BLaER1 treated with 17β-estradiol and CSF1 and Interleukin-3, amounts not matched to agents 10 nM and 100 nM (cell line): ENCODE results near the gene ADGRL3.

ENCODE experiments used
- H3K27ac ChIP-seq, 11 experiments: shearing (Covaris generic); formaldehyde crosslinking; 2 replicates each; pipeline ENCODE4 v1.8.1; 2022
- H3K27me3 ChIP-seq, 11 experiments: shearing (Covaris generic); formaldehyde crosslinking; 2 replicates each; pipeline ENCODE4 v1.8.1; 2022
- H3K36me3 ChIP-seq, 11 experiments: shearing (Covaris generic); formaldehyde crosslinking; 2 replicates each; pipeline ENCODE4 v1.8.1; 2022
- H3K4me1 ChIP-seq, 10 experiments: shearing (Covaris generic); formaldehyde crosslinking; 2 replicates each; pipeline ENCODE4 v1.8.1; 2022
- H3K4me2 ChIP-seq, 11 experiments: shearing (Covaris generic); formaldehyde crosslinking; 2 replicates each; pipeline ENCODE4 v1.8.1; 2022
- H3K4me3 ChIP-seq, 10 experiments: shearing (Covaris generic); formaldehyde crosslinking; 2 replicates each; pipeline ENCODE4 v1.8.1; 2022
- H3K9ac ChIP-seq, 11 experiments: shearing (Covaris generic); formaldehyde crosslinking; 2 replicates each; pipeline ENCODE4 v1.8.1; 2022
- H3K9me3 ChIP-seq, 11 experiments: shearing (Covaris generic); formaldehyde crosslinking; replicated peaks in 1 of 11; 2 replicates each; pipeline ENCODE4 v1.8.1; 2022
- H4K20me1 ChIP-seq, 11 experiments: shearing (Covaris generic); formaldehyde crosslinking; 2 replicates each; pipeline ENCODE4 v1.8.1; 2022
- Cebpa-rat ChIP-seq, 11 experiments: shearing (Covaris generic); IDR thresholded peaks; 2 replicates each; pipeline ENCODE4 v1.8.1; 2022

ADGRL3 gene

GRCh38 chr4:62058571-62058970 lies 858.4 kb downstream of the ADGRL3 start:
- H3K27ac ChIP-seq, result no peak overlapping the region

GRCh38 chr4:62070291-62070852 lies 870.2 kb downstream of the ADGRL3 start:
- H3K36me3 ChIP-seq, result no peaks in the 10 kb centered on the region
- H3K9ac ChIP-seq, result no peak overlapping the region
- no peaks in the 10 kb centered on the region for H3K27me3 ChIP-seq
- no peak overlapping the region for H3K4me3 ChIP-seq
- H3K27ac ChIP-seq, result no peak overlapping the region
- TF ChIP-seq Cebpa-rat (IDR thresholded peaks at IDR 0.05), result no peak
- no peaks in the 10 kb centered on the region for H4K20me1 ChIP-seq
- no peak overlapping the region for H3K4me2 ChIP-seq
- H3K9me3 ChIP-seq, result no peaks in the 10 kb centered on the region
- H3K4me1 ChIP-seq, result no peaks in the 10 kb centered on the region

More at GRCh38 chr4:62058571-62058970, 858.4 kb downstream of the ADGRL3 start:
- no peak for TF ChIP-seq Cebpa-rat (IDR thresholded peaks at IDR 0.05)
- Histone ChIP-seq H3K9ac (no peak overlapping the region), H3K9me3 (no peaks in the 10 kb centered on the region), H3K27me3 (no peaks in the 10 kb centered on the region), H3K4me2 (no peak overlapping the region), H4K20me1 (no peaks in the 10 kb centered on the region), H3K36me3 (no peaks in the 10 kb centered on the region), H3K4me3 (no peak overlapping the region), H3K4me1 (no peaks in the 10 kb centered on the region)

GRCh38 chr4:62075089-62075488 lies 875.0 kb downstream of the ADGRL3 start:
- Histone ChIP-seq H3K4me1 (no peaks in the 10 kb centered on the region), H3K9ac (no peak overlapping the region), H3K27me3 (no peaks in the 10 kb centered on the region), H3K4me3 (no peak overlapping the region), H4K20me1 (no peaks in the 10 kb centered on the region), H3K4me2 (no peak overlapping the region), H3K36me3 (no peaks in the 10 kb centered on the region), H3K27ac (no peak overlapping the region), H3K9me3 (no peaks in the 10 kb centered on the region)
- TF ChIP-seq Cebpa-rat (IDR thresholded peaks at IDR 0.05), result no peak

GRCh38 chr4:62075521-62075920 lies 875.4 kb downstream of the ADGRL3 start:
- no peak overlapping the region for H3K4me3 ChIP-seq
- no peak for TF ChIP-seq Cebpa-rat (IDR thresholded peaks at IDR 0.05)
- no peaks in the 10 kb centered on the region for H3K27me3 ChIP-seq
- no peak overlapping the region for H3K27ac ChIP-seq
- H3K36me3 ChIP-seq, result no peaks in the 10 kb centered on the region
- no peak overlapping the region for H3K4me2 ChIP-seq
- H4K20me1 ChIP-seq, result no peaks in the 10 kb centered on the region
- no peaks in the 10 kb centered on the region for H3K9me3 ChIP-seq
- no peaks in the 10 kb centered on the region for H3K4me1 ChIP-seq
- no peak overlapping the region for H3K9ac ChIP-seq

GRCh38 chr4:62077406-62077805 lies 877.3 kb downstream of the ADGRL3 start:
- H4K20me1 ChIP-seq, result no peaks in the 10 kb centered on the region
- no peaks in the 10 kb centered on the region for H3K27me3 ChIP-seq
- no peak for TF ChIP-seq Cebpa-rat (IDR thresholded peaks at IDR 0.05)
- no peak overlapping the region for H3K4me3 ChIP-seq
- no peaks in the 10 kb centered on the region for H3K4me1 ChIP-seq
- H3K4me2 ChIP-seq, result no peak overlapping the region
- H3K9ac ChIP-seq, result no peak overlapping the region
- no peak overlapping the region for H3K27ac ChIP-seq
- no peaks in the 10 kb centered on the region for H3K36me3 ChIP-seq
- no peaks in the 10 kb centered on the region for H3K9me3 ChIP-seq

- Histone ChIP-seq H3K9ac (no peak overlapping the region), H4K20me1 (no peaks in the 10 kb centered on the region), H3K27ac (no peak overlapping the region), H3K4me1 (no peaks in the 10 kb centered on the region), H3K36me3 (no peaks in the 10 kb centered on the region), H3K27me3 (no peaks in the 10 kb centered on the region), H3K9me3 (no peaks in the 10 kb centered on the region), H3K4me3 (no peak overlapping the region), H3K4me2 (no peak overlapping the region)
- no peak for TF ChIP-seq Cebpa-rat (IDR thresholded peaks at IDR 0.05)
Observed at GRCh38 chr4:62080431-62080830, 880.3 kb downstream of the ADGRL3 start.

GRCh38 chr4:62087706-62088105 lies 887.6 kb downstream of the ADGRL3 start:
- H3K27me3 ChIP-seq, result no peaks in the 10 kb centered on the region
- H3K9ac ChIP-seq, result no peak overlapping the region
- no peaks in the 10 kb centered on the region for H3K36me3 ChIP-seq
- peaks cover 4 to 13% (median 8%) of the 10 kb centered on the region in 11 experiments; a peak in 10 of 22 replicates for H3K9me3 ChIP-seq
- no peak overlapping the region for H3K4me3 ChIP-seq
- no peak overlapping the region for H3K27ac ChIP-seq
- H3K4me1 ChIP-seq, result no peaks in the 10 kb centered on the region
- H3K4me2 ChIP-seq, result no peak overlapping the region
- H4K20me1 ChIP-seq, result no peaks in the 10 kb centered on the region
- TF ChIP-seq Cebpa-rat (IDR thresholded peaks at IDR 0.05), result no peak

- no peak overlapping the region for H3K27ac ChIP-seq
- H3K36me3 ChIP-seq, result no peaks in the 10 kb centered on the region
- no peak overlapping the region for H3K9ac ChIP-seq
- H4K20me1 ChIP-seq, result no peaks in the 10 kb centered on the region
- peaks cover 10 to 30% (median 20%) of the 10 kb centered on the region in 11 experiments; a peak in 15 of 22 replicates for H3K9me3 ChIP-seq
- no peaks in the 10 kb centered on the region for H3K4me1 ChIP-seq
- TF ChIP-seq Cebpa-rat (IDR thresholded peaks at IDR 0.05), result no peak
- no peak overlapping the region for H3K4me3 ChIP-seq
- H3K4me2 ChIP-seq, result no peak overlapping the region
- no peaks in the 10 kb centered on the region for H3K27me3 ChIP-seq
Observed at GRCh38 chr4:62093735-62094134, 893.6 kb downstream of the ADGRL3 start.

- no peak overlapping the region for H3K4me3 ChIP-seq
- H3K27me3 ChIP-seq, result no peaks in the 10 kb centered on the region
- H3K9me3 ChIP-seq, result peaks cover 10 to 27% (median 20%) of the 10 kb centered on the region in 11 experiments; a peak in 15 of 22 replicates
- TF ChIP-seq Cebpa-rat (IDR thresholded peaks at IDR 0.05), result no peak
- no peaks in the 10 kb centered on the region for H4K20me1 ChIP-seq
- H3K9ac ChIP-seq, result no peak overlapping the region
- H3K36me3 ChIP-seq, result no peaks in the 10 kb centered on the region
- H3K27ac ChIP-seq, result no peak overlapping the region
- no peaks in the 10 kb centered on the region for H3K4me1 ChIP-seq
- no peak overlapping the region for H3K4me2 ChIP-seq
Observed at GRCh38 chr4:62096881-62097280, 896.8 kb downstream of the ADGRL3 start.

- Histone ChIP-seq H3K9me3 (no peaks in the 10 kb centered on the region), H3K27ac (no peak overlapping the region), H3K36me3 (no peaks in the 10 kb centered on the region), H3K4me3 (no peak overlapping the region), H4K20me1 (no peaks in the 10 kb centered on the region), H3K9ac (no peak overlapping the region), H3K4me2 (no peak overlapping the region), H3K27me3 (no peaks in the 10 kb centered on the region), H3K4me1 (no peaks in the 10 kb centered on the region)
- TF ChIP-seq Cebpa-rat (IDR thresholded peaks at IDR 0.05), result no peak
Observed at GRCh38 chr4:62115216-62115615, 915.1 kb downstream of the ADGRL3 start.
